GM18505 (cell line): ENCODE results near the gene YTHDF2.

ENCODE experiments used
- ATAC-seq: cut with Tn5 transposase; IDR thresholded peaks from one replicate; pipeline ENCODE4 v1.9.1; 2021; ENCODE audit not compliant: unreplicated experiment
- POLR2A ChIP-seq: IDR thresholded peaks from 4 replicates; pipeline ENCODE4 v1.6.1; 2011; ENCODE audit warnings: borderline replicate concordance; ENCODE audit not compliant: insufficient read depth, insufficient read length; ENCODE audit errors: extremely low read depth

Gene YTHDF2

DNA sequence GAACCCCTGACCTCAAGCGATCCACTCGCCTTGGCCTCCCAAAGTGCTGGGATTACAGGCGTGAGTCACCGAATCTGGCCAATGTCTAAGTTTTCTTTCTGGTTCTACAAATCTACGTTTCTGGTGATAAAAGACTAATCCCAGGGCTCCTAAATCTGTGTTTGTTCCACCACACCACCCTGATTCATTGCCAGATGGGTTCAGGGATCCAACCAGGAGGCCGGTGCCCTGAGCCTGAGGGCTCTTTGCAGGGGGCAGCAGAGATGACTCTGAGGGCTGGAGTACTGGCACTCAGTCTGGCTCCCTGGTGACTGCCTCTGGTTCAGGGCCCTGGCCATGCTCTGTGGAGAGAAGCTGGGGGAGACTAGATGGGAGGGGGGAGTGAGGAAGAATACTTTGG is 64.7 kb downstream of the YTHDF2 start:
- ATAC-seq = no peak
- no peak for TF ChIP-seq POLR2A

GRCh38 chr1:28803051-28803450 is 66.3 kb downstream of the YTHDF2 start:
- ATAC-seq = no peak
- TF ChIP-seq POLR2A = no peak

DNA sequence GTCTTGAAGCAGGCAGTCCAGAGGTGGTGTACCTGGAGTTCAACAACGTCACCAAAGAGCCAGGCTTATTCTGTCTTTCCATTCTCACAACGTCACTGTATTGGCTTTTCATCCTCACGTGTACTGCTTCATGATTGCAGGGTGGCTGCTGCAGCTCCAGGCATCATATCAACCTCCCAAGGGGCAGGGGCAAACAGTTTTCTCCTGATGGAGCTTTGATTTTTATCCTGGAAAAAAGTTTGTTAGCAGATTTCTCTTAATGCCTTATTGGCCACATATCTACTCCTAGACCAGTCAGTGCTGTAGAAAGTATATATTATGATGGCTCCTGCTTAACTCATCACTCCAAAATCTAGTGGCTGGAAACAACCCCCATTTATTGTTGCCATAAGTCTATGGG is 66.9 kb downstream of the YTHDF2 start:
- no peak for ATAC-seq
- no peak for TF ChIP-seq POLR2A

GRCh38 chr1:28804071-28804470 is 67.3 kb downstream of the YTHDF2 start:
- no peak for TF ChIP-seq POLR2A
- ATAC-seq = no peak

DNA sequence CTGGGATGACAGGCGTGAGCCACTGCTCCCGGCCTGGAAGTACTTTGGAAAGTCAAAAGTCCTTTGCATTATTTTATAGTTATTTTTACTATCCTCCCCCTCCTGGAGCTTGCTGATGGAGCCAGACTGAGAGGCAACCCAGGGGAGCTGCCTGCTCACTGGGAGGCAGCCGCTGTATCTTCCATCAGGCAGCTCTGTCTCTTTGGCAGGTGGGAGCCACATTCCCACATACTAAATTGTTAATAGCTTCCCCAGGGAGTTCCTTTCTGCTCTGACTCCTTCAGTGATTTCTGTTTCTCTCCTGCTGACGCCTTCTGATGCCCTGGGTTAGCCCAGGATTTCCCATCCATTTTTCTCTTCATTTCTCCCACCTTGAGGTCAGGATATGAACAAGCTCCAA is 70.3 kb downstream of the YTHDF2 start:
- TF ChIP-seq POLR2A = no peak
- ATAC-seq = no peak

- TF ChIP-seq POLR2A = no peak
- ATAC-seq = no peak
These were observed 71.2 kb downstream of the YTHDF2 start for GRCh38 chr1:28807986-28808385.

- no peak for ATAC-seq
- TF ChIP-seq POLR2A = no peak
These were observed 74.6 kb downstream of the YTHDF2 start for GRCh38 chr1:28811369-28811765.

- ATAC-seq = no peak
- no peak for TF ChIP-seq POLR2A
These were observed 75.3 kb downstream of the YTHDF2 start, which contains the start of gene OPRD1 for GRCh38 chr1:28811766-28812668. Gene OPRD1, plus strand, starts transcription at chr1:28812170. Its CDS starts 214 bp downstream, at chr1:28812384.

GRCh38 chr1:28812669-28813468 is 76.1 kb downstream of the YTHDF2 start:
- TF ChIP-seq POLR2A = no peak
- no peak for ATAC-seq

- no peak for ATAC-seq
- no peak for TF ChIP-seq POLR2A
These were observed 77.3 kb downstream of the YTHDF2 start for GRCh38 chr1:28813931-28814465.

DNA sequence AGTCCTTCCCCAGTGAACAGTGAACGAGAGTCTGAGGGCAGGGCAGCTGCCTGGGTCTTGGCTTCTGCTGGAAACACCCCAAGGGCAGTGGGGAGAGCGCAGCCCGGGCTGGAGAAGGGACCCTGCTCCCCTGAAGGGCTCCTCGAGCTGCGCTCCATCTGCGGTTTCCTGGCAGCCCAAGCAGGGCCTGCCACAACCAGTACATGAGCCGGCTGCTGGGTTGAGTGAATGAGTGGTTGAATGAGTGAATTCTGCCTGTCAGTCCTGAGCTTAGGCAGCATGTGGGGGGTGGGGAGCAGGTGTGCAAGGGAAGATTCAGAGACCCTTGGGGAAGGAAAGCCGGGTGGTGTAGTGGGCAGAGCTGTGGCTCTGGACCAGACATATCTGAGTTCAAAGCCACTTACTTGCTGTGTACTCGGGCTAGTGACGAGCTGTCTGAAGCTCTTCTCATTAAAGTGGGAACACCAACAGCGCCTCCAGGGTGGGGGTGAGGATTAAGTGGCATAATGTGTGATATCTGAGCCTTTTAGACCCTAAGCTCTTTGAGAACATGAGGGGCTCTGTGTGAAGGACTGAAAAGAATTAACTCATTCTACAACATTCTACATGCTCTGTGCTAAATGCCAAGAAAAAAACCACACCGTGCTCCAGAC is 78.9 kb downstream of the YTHDF2 start:
- no peak for ATAC-seq
- no peak for TF ChIP-seq POLR2A

GRCh38 chr1:28817133-28817532 is 80.4 kb downstream of the YTHDF2 start:
- no peak for TF ChIP-seq POLR2A
- no peak for ATAC-seq

DNA sequence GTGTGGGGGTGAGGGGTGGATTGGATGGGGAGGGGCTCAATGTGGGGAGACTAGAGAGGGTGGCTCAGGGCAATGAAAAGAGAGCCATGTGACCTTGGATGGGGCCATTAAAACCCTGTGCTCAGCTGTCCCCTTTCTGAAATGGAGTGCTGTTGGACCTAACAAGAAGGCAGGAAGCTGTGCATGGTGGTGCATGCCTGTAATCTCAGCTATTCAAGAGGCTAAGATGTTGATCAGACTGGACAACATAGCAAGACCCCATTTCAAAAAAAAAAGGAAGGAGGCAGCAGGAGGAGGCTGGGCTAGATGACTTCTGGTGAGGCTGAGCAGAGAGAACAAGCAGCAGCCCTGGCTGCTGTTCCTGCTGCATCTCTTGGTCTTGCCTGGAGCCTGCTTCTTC is 82.3 kb downstream of the YTHDF2 start:
- no peak for ATAC-seq
- no peak for TF ChIP-seq POLR2A
